Measurements from ENCODE around the gene KCNIP1.

The KCNIP1 gene

DNA sequence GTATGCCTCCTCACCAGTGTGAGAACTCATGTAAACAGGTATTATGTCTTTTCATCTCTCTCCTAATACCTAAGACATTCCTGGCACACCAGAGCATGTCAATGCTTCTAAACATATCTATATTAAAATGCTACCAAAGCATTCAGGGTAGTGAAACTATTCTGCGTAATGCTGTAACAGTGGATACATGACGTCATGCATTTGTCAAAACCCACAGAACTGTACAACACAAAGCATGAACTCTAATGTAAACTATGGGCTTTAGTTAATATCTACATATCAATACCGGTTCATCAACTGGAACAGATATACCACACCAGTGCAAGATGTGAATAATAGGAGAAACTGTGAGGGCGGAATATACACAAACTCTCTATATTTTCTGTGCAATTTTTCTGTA is 207.5 kb downstream of the KCNIP1 start:
- DNase-seq (ENCODE audit: low read depth in 2 of 2) = no peak

DNA sequence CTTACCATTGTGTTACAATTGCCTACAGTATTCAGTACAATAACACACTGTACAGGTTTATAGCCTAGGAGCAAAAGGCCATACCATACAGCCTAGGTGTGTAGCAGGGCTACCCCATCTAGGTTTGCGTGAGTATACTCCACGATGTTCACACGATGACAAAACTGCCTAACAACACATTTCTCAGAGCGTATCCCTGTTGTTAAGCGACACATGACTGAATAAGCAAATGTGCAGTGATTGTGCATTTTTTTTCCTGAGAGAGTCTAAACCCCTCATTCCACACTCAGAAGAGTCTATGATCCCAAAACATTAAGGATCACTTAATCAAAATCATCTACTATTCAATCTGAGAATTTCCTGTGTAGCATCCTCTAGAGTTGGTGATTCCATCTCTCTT is 211.3 kb downstream of the KCNIP1 start:
- no peak for DNase-seq (ENCODE audit: low read depth in 2 of 2)

DNA sequence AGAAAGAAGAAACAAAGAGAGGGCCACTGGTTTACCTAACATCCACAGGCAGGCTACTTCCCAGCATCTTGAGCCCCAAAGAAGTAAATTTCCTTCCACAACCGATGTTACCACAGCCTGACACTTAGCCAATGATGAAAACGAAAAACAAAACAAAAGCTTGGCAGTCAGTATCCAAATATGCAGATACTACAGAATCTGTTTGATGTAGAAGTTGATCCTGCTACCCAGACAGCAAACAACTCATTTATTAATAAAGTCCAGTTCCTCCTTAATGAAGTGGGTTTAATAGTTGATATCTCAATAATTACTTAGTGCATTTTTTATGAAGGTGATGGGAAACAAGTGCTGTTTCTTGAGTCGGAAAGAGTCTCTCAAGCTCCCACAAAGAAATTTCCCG is 212.6 kb downstream of the KCNIP1 start:
- no peak for DNase-seq (ENCODE audit: low read depth in 2 of 2)

DNA sequence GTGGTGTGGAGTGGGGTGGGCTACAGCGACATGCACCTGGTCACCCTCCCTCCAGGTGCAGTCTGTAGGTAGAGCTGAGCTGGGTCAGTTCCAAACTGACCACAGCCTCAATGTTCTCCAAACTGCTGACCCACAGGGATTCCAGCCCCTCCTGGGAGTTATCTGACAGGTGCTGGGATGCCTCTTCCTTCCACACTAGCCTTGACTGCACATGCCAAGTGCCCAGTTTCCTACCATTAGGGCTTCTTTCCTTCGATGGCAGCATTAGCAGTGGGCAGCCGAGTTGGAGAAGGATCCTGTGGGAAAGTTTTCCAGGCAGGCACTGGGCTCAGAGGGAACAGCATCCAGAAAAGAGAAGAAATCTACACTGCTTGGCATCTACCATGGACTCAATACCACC is 215.7 kb downstream of the KCNIP1 start:
- DNase-seq (ENCODE audit: low read depth in 2 of 2) = no peak

DNA sequence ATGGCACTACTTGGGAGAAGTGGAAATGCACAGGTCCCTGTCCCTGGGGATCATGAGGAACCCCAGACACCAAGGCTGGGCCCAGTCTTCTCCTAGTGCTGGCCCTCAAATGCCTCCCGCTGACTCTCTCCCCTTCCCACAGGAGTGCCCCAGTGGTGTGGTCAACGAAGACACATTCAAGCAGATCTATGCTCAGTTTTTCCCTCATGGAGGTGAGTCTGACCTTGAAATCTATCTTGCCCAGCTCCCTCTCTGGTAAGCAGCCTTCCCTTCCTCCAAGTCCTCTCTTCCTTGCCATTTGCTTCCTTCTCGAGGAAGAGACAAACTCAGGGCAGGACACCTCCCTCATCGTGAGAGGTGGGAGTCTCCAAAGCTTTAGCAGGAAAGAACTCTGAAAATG is 216.4 kb downstream of the KCNIP1 start:
- no peak for DNase-seq (ENCODE audit: low read depth in 2 of 2)

DNA sequence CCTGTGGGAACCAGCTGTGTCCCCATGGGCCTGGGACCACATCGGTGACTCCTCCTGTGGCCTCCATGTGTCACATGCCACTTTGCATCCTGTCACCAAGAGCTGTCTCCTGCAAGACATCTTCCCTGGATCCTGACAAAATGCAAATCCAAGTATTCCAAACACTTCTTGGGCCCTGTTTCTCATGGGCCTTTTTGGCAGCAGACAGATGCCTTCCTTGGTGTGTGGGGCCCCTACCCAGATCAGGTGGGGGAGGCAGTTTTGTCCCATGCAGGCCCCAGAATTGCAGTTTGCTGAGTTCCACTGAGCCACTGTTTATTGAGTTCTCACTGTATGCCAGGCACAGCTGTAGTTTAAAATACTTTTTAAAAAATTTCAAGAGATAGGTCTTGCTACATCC is 217.2 kb downstream of the KCNIP1 start:
- DNase-seq (ENCODE audit: low read depth in 2 of 2) = no peak

DNA sequence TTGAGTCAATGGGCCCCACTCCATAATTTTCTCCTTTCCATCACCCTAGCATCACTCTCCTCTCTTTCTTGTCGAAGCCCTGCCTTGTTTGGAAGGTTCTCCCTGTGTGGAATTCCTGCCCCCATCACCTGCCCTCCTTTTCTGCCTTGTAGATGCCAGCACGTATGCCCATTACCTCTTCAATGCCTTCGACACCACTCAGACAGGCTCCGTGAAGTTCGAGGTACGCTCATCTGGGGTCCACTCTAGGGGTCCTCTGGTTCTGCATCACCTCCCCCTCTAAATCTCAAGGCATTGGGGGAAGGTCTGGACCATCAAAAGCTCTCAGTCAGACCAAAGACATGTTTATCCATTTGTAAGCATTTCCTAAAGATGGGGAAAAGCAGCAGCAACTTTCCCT is 217.9 kb downstream of the KCNIP1 start:
- DNase-seq (ENCODE audit: low read depth in 2 of 2) = no peak

DNA sequence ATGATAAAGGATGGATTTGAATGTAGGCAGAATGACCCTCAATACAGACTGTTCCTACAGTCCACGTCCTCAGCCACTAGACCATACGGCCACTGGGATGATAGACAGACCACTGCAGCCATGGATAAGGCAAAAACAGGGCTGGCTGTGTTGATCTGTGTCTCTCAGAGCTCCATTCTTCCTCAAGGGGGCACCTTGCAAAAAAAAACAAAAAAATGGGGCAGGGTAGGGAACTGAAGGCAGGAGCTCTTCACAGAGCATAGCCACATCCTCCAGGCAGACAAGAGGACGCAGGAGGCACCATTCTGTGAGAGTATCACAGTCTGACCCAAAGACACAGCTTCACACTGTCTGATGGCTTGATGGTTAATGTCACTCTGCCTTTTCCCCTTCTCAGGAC is 218.5 kb downstream of the KCNIP1 start:
- DNase-seq (ENCODE audit: low read depth in 2 of 2) = no peak

DNA sequence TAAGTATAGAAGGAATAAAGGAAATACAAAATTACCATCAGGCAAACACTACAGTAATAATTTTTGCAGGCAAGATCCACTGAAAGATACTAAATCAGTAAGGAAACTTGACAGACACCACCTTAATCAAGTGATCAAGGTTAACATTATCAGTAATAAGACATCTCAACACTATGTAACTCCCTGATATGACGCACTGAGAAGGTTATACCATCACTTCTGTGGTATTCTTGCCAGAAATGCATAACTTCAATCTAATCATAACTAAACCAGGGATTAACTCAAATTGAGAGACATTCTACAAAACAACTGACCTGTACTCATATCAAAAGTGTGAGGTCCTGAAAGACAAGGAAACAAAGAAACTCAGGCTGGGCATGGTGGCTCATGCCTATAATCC is 227.2 kb downstream of the KCNIP1 start:
- no peak for DNase-seq (ENCODE audit: low read depth in 2 of 2)

DNA sequence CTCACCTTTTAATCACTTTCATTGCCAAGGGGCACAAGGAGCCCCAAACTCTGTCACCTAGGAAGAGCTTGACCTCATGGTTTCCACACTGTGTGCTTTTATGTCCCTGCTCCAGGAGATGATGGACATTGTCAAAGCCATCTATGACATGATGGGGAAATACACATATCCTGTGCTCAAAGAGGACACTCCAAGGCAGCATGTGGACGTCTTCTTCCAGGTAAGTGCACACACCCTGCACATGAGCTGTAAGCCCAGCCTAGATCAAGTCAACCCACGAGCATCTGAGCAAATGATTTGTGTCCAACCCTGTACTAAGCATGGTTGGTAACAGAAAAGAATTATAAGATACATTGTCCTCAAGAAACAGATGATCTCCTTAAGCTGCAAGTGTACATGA is 228.9 kb downstream of the KCNIP1 start:
- no peak for DNase-seq (ENCODE audit: low read depth in 2 of 2)

DNA sequence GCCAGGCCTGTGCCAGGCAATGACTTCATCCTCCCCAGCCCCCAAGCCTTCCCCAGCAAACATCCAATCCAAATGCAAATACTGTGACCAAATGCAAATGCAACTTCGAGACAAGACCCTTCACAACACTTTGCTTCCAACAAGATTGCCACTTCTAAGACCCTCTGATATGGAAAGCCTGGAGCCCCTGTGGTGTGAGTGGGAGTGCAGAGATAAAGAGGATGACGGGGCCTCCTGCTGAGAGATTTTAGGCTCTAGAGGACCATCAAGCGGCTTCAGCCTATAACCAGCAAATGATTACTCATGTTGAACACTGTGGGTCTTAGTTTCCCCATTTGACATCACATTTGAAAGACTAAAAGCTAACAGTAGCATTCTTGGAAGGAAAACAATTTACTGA is 233.1 kb downstream of the KCNIP1 start:
- DNase-seq (ENCODE audit: low read depth in 2 of 2) = no peak

DNA sequence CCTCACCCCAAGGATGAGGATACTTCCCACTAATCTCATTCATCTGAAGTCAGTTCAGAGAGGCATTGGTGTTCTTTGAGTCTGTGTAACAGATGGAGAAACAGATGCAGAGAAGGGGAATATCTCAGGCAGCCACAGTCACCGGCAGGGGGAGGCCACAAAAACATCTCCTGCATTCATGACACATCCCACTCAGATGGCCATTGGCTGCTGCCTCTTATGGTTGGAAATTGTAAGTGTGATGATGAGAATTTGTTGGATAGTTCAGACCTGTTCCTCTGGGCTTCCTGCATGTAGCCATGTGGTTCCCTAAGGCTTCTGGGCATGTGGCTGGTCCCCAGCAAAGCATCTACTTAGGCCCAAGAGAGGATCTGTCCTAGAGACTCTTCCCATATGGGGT is 233.8 kb downstream of the KCNIP1 start:
- no peak for DNase-seq (ENCODE audit: low read depth in 2 of 2)

DNA sequence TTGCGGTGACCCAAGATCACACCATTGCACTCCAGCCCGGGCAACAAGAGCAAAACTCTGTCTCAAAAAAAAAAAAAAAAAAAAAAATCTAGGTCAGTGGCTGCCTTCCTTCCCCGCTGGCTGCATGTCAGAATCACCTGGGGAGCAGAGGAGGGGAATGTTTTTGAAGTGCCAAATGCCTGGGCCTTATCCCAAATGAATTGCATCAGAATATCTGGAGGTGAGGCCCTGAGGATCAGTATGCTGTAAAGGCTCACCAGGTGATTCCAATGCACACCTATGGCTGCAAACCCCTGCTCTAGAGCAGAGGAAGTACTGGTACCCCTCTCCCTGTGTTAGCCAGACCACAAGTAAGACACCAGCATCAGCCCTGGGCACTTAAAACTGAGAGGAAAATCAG is 235.0 kb downstream of the KCNIP1 start:
- DNase-seq (ENCODE audit: low read depth in 2 of 2) = no peak

DNA sequence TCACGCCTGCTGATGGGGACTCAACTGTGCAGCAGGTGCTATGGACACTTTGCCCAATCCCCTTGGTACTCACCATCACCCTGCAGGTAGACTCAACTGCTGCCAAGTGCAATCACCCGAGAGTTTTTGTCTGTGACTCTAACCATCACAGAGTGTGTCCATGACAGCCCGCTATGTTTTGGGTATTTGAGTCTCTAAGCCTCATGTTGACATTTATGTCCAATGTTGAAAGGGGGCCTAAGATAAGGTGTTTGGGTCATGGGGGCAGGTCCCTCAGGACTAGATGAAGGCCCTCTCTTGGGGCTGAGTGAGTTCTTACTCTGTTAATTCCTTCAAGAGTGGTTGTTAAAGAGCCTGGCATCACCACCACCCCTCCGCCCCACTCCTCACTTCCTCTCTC is 235.6 kb downstream of the KCNIP1 start:
- DNase-seq (ENCODE audit: low read depth in 2 of 2) = no peak

DNA sequence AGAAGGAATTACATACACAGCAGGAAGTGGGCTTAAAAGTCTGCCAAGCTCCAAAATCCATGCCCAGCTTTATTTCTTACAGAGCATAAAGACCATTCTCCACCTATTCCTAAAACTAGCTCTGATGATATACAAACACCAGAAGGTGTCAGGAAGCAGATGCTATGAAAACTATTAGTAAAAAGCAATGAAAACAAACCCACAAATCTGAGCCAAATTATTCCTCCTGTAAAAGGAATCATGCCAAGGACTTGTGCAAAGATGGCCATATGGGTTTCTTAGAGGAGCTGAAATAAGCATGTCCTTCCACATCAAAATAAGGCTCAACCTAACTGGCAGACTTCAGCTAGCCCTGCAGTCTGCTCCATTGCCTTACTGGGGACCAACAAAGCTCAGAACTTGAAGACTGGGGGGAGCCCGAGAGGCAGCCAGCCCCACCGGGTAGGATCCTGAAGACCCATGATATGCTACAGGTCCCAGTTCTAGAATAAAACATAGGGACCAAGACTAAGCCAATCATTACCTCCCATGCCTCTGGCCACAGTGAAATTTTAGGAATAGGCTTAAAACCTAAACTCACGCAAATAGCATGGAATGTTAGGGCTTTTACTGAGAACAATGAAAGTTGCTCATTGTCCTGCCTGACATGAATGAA is 236.9 kb downstream of the KCNIP1 start:
- DNase-seq (ENCODE audit: low read depth in 2 of 2) = no peak

DNA sequence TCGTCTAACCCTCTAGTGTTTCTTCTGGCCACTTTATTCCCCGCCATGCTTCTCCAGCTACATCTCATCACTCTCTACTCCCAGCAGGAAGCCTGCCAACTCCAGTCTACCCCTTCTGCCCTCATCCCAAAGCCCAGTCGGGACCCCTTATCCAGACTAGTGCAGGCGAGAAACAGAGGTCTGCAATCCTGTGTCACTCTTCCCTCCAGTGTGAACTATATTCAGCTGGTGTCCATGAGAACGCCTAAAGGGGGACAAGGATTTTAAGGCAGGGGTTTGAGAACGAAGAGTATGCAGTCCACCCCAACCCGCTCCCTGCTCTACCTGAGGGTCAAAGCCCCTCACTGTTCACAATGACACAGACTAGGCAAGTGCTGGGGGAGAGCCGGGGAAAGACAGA is 238.0 kb downstream of the KCNIP1 start:
- DNase-seq (ENCODE audit: low read depth in 2 of 2) = no peak

DNA sequence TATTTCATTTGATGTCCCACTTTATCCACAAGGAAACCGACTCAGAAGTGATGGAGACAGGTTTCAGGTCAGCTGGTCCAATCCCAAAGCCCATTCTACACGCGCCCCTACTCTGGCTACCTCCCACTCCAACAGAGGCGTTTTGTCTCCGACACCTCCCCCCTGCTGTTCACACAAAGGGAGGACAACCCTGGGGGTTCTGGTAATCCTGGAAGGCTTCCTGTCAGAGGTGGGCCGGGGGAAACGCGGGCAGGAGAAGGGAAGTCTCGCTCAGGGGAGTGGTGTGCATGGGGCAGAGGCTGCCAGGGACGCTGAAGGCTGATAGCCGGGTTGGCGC is 240.0 kb downstream of the KCNIP1 start:
- DNase-seq (ENCODE audit: low read depth in 2 of 2) = no peak

DNA sequence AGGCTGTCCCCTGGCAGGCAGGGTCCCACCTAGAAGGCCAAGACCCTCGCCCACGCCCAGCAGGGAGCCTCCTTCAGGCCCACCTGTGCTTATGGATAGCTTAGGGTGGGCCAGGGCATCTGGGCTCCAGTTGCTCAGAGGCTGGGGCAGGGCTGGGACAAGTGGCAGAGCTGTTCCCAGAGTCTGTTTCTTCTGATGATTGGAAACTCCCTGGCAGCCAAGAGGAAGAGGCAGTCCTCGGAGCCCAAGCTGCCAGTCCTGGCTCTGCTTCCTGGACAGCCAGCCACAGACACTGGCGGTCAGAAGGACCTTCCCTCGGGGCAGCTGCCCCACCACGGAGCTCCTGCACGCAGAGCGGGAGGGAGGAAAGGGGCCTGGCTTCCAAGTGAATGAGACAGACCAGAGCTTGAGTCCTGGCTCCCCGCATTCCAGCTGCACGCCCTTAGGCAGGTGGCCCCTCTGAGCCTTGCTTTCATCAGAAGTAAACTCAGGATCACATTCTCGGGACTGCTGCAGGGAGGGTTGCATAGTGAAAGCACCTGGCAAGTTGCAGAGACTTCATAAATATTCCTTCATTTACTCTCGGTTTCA is 241.8 kb downstream of the KCNIP1 start:
- no peak for DNase-seq (ENCODE audit: low read depth in 2 of 2)

DNA sequence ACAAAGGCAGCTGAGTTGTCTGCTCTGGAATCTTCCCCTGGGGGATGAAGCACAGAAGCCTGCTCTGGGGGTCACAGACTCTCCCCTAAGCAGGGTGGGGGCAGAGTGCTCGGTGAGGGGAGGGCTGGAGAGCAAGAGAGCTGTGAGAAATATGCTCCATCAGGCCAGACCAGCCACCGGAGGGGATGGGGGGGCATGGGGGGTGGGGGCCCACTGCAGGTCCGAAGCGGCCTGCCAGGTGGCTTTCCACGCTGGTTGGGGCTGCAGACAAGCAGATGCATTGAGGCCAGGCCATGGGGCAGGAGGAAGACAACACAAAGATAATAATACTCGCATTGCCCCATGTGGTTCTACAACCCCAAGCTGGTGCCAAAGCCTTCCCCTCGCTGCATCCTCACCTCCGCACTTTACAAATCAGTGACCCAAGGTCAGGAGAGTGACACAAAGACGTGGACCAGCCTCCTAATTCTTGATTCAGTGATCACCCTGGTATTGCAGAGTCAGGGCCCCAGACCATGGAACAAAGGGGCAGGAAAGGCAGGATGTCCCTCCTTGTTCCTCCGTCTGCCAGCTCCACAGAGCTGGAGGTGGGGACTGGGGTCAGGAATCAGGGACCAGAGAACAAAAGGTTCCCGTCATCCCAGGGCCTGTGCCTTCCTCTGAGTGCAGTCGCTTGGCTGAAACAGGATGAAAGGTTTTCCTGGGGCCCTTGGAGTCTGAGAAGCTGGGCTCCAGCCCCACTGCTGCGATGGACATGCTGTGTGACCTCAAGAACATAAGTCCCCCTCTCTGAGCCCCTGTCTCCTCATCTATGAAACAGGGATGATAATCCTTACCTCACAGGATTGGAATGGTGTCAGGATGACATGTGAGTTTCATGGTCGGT is 242.5 kb downstream of the KCNIP1 start:
- DNase-seq (ENCODE audit: low read depth in 2 of 2) = no peak

DNA sequence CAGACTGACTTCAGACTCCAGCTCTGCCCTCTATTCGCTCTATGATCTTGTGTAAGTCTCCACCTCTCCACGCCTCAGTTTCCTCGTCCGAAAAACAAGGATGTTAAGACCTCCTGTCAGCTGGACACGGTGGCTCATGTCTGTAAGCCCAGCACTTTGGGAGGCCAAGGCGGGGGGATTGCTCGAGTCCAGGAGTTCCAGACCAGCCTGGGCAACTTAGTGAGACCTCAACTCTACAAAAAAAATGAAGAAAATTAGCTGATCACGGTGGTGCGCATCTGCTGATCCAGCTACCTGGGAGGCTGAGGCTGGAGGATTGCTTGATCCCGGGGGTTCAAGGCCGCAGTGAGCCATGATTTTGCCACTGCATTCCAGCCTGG is 243.1 kb downstream of the KCNIP1 start:
- no peak for DNase-seq (ENCODE audit: low read depth in 2 of 2)

DNA sequence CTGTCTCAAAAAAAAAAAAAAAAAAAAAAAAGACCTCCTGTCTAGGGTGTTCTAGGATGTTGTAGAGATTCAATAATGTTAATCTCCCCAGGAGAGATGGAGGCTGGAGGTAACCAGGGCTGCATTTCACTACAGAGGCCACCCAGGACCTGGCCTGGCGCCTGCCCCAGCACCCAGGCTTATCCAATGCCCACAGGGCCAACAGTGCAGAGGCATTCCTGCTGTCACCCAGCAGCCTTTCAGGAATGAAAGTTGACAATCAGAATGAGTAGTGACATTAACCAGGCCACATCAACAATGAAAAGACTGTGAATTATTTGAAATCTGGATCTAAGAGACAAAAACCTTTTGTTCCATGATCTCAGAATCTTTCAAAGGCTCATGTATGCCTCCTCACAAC is 243.5 kb downstream of the KCNIP1 start:
- no peak for DNase-seq (ENCODE audit: low read depth in 2 of 2)

DNA sequence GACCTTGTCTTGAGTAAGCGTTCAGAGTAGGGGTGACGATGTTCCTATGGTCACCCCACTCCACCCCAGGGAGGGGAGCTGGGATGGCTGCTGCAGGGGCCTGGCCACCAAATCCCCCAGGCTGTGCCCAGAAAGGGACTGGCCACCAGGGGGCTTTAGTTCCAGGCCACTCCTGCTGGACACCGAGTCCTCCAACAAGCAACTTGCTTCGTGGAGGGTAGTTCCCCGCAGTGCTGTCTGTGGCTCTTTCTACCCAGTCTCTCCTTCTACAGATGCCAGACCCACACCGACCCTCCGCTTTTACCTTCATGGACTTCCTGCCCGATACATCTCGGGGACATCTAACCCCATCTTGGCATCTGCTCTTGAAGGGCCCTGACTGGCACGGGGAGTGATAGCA is 244.0 kb downstream of the KCNIP1 start:
- no peak for DNase-seq (ENCODE audit: low read depth in 2 of 2)

DNA sequence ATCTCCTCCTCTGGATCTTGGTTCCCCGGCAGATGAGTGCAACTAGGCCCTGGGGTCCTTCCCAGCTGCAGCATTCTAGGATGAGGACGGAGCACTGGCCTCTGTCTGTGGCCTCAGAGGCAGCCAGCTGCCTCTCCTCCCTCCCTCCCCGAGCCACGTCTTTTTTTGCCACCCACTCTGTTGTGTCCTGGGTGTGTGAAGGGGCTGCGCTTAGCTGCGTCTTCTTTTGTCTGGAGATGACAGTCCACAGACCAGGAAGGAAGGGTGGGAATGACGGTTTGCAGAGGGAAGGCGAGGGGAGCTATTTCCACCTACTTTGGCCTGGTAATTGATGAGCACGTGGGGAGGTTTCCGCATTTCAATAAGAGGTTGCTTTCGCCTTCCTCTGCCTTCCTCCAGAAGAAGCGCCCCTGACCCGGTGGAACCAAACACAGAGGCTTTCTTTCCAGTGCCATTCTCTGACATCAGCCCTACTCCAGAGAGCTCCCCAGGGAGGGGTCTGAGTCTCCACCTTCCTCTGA is 245.2 kb downstream of the KCNIP1 start:
- no peak for DNase-seq (ENCODE audit: low read depth in 2 of 2)
